Endothelial cell of umbilical vein (primary cell): ENCODE data around the gene ITPRIPL2. TPM values are rescaled to one million over a fixed set of nuclear protein-coding genes. Genes with fewer than 3 reads are reported as not detected.

Experiments used
- BruUV-seq: library from RNA; stranded (reverse); fragments of 400-500 nt; replicated peaks from 2 replicates; lab custom pipeline; 2021; lab: Mats Ljungman, UMichigan
- CTCF ChIA-PET: fragments of 300-600, 350-600 bp; sonication (Branson Sonifier 250); formaldehyde crosslinking; loops from one replicate; lab custom pipeline; 2021; ENCODE audit warnings: antibody characterized with exemption, inconsistent platforms; lab: Charles Lee
- POLR2A ChIA-PET: fragments of 300-600, 350-600 bp; sonication (Branson Sonifier 250); formaldehyde crosslinking; loops from one replicate; lab custom pipeline; 2021; ENCODE audit warnings: antibody characterized with exemption, inconsistent platforms; lab: Charles Lee
- DNase-seq: peaks from one replicate; pipeline ENCODE4 v3.0.0-alpha.2; 2011; ENCODE audit warnings: low read depth, low spot score
- FAIRE-seq: peaks from 2 replicates; lab custom pipeline; 2011; peaks lifted over from hg19 to GRCh38; lab: Jason Lieb, UNC
- H2AFZ ChIP-seq: 2 replicates; pipeline ENCODE4 v1.6.0; 2012; ENCODE audit warnings: low read depth, low read length, control low read depth, inconsistent platforms
- H3K27ac ChIP-seq: 2 replicates; pipeline ENCODE4 v1.5.1; 2011; ENCODE audit warnings: low read depth, mild to moderate bottlenecking, control low read depth, low read length, moderate library complexity; ENCODE audit not compliant: insufficient read depth
- H3K27me3 ChIP-seq, 2 experiments: 2 replicates each; pipeline versions ENCODE4 v1.6.0 to v1.6.1; 2011; ENCODE audit warnings: low read length in 2 of 2, mixed read lengths in 1 of 2; ENCODE audit not compliant: control insufficient read depth in 2 of 2, insufficient read depth in 2 of 2
- H3K36me3 ChIP-seq, 2 experiments: 2 replicates in 1 of 2; 3 replicates in 1 of 2; pipeline ENCODE4 v1.5.1; 2011; ENCODE audit warnings: low read length in 2 of 2, mild to moderate bottlenecking in 1 of 2, moderate library complexity in 1 of 2; ENCODE audit not compliant: control insufficient read depth in 2 of 2, insufficient read depth in 2 of 2; ENCODE audit errors: extremely low read depth in 1 of 2
- H3K4me1 ChIP-seq: 3 replicates; pipeline ENCODE4 v1.5.1; 2011; ENCODE audit warnings: mild to moderate bottlenecking, low read length; ENCODE audit not compliant: control insufficient read depth, insufficient read depth; ENCODE audit errors: extremely low read depth
- H3K4me2 ChIP-seq: 2 replicates; pipeline ENCODE4 v1.6.1; 2011; ENCODE audit warnings: low read length, control low read depth, mixed read lengths; ENCODE audit not compliant: insufficient read depth
- H3K4me3 ChIP-seq, 3 experiments: fragments of 200-600 bp in 1 of 3; sonication (generic), shearing (Covaris generic) in 1 of 3; replicated peaks in 1 of 3; 2 replicates each; pipeline ENCODE4 v1.5.1; 2011 to 2016; ENCODE audit warnings: control low read depth in 3 of 3, low read length in 3 of 3, mild to moderate bottlenecking in 2 of 3, inconsistent platforms in 1 of 3, low read depth in 1 of 3, moderate library complexity in 1 of 3; ENCODE audit not compliant: insufficient read depth in 1 of 3
- H3K79me2 ChIP-seq: 2 replicates; pipeline ENCODE4 v1.6.0; 2012; ENCODE audit warnings: low read length, inconsistent platforms; ENCODE audit not compliant: control insufficient read depth, insufficient read depth
- H3K9ac ChIP-seq: replicated peaks from 2 replicates; pipeline ENCODE3; 2011; ENCODE audit warnings: low read length, control low read depth; ENCODE audit not compliant: insufficient read depth; ENCODE audit errors: extremely low read depth
- H3K9me1 ChIP-seq: replicated peaks from 3 replicates; pipeline ENCODE4 v1.6.0; 2011; ENCODE audit warnings: mild to moderate bottlenecking, low read length; ENCODE audit not compliant: control insufficient read depth, insufficient read depth; ENCODE audit errors: extremely low read depth
- H3K9me3 ChIP-seq: replicated peaks from 2 replicates; pipeline ENCODE4 v1.5.1; 2012; ENCODE audit warnings: low read length, inconsistent platforms; ENCODE audit not compliant: control insufficient read depth, insufficient read depth
- H4K20me1 ChIP-seq: replicated peaks from 2 replicates; pipeline ENCODE3; 2011; ENCODE audit warnings: mild to moderate bottlenecking, low read length; ENCODE audit not compliant: control insufficient read depth, insufficient read depth; ENCODE audit errors: extremely low read depth
- EZH2 ChIP-seq: IDR thresholded peaks from 2 replicates; pipeline ENCODE4 v1.6.1; 2012; ENCODE audit warnings: borderline replicate concordance, low read depth, mild to moderate bottlenecking, moderate library complexity, low read length, inconsistent platforms; ENCODE audit not compliant: severe bottlenecking
- FOS ChIP-seq: IDR thresholded peaks from 2 replicates; pipeline ENCODE4 v1.6.1; 2011; ENCODE audit warnings: mild to moderate bottlenecking, low read length, moderate library complexity, borderline replicate concordance; ENCODE audit not compliant: insufficient read depth
- GATA2 ChIP-seq: IDR thresholded peaks from 2 replicates; pipeline ENCODE4 v1.7.0; 2011; ENCODE audit warnings: low read depth, mild to moderate bottlenecking, moderate library complexity, mixed read lengths, low read length; ENCODE audit not compliant: insufficient read length, insufficient read depth
- JUN ChIP-seq: IDR thresholded peaks from 2 replicates; pipeline ENCODE4 v1.6.1; 2011; ENCODE audit warnings: borderline replicate concordance, low read depth; ENCODE audit not compliant: insufficient read length, insufficient read depth
- MYC ChIP-seq: IDR thresholded peaks from one replicate; pipeline ENCODE4 v1.6.1; 2011; ENCODE audit warnings: mild to moderate bottlenecking, low read depth, low read length
- POLR2A ChIP-seq: IDR thresholded peaks from 2 replicates; pipeline ENCODE4 v1.6.1; 2012; ENCODE audit warnings: low read depth, mild to moderate bottlenecking, control low read depth, low read length
- POLR2AphosphoS5 ChIP-seq: IDR thresholded peaks from 2 replicates; pipeline ENCODE4 v1.6.1; 2012; ENCODE audit warnings: low read depth, mild to moderate bottlenecking, control low read depth, low read length, moderate library complexity; ENCODE audit not compliant: insufficient read depth
- dilution Hi-C: fragments of 300-500 bp; cut with MboI; formaldehyde crosslinking; loops from one replicate; pipeline ENCODE4 v1.15.0; 2019; ENCODE audit warnings: low sequenced_read_pairs; ENCODE audit not compliant: extremely low pct_ligation_motif_present
- intact Hi-C: fragments of 100-400 bp; cut with micrococcal nuclease; formaldehyde crosslinking; loops from one replicate; pipeline ENCODE4 v1.10.0; 2022
- polyA plus RNA-seq, 4 experiments: library from polyadenylated mRNA; depleted of rRNA in 3 of 4; stranded (reverse) in 3 of 4; unstranded in 1 of 4; fragments of >200 nt; gene quantifications; 2 replicates each; pipeline versions ENCODE4 v1.2.1 to v1.2.3, GENCODE V29; 2011 to 2012; ENCODE audit warnings: missing spikeins in 1 of 4
- total RNA-seq: library from RNA; stranded (reverse); gene quantifications from 2 replicates; pipeline ENCODE4 v1.2.3, GENCODE V29; 2021
- TF ChIP-seq, protein P1 (sequence below), 2 donors: IDR thresholded peaks; 1 replicate in 1 of 2; 2 replicates in 1 of 2; pipeline ENCODE4 v1.5.1; 2011; ENCODE audit warnings: low read length in 2 of 2, mild to moderate bottlenecking in 2 of 2, moderate library complexity in 2 of 2, control low read depth in 1 of 2, inconsistent platforms in 1 of 2, low read depth in 1 of 2; ENCODE audit not compliant: insufficient read depth in 1 of 2; ENCODE audit errors: extremely low read depth in 1 of 2
- TF ChIP-seq, protein P2 (sequence below): IDR thresholded peaks from 2 replicates; pipeline ENCODE4 v1.6.1; 2011; ENCODE audit not compliant: insufficient read depth, insufficient read length

ITPRIPL2 gene
- total and polyA plus RNA-seq, 2 donors (not counting 3 experiments of a cell fraction or from before 2014, with no cell fraction given) = 10.9 to 40.8 TPM

GRCh38 chr16:19147126-19147525, 33.4 kb downstream of the ITPRIPL2 start:
- no peaks in the 10 kb centered on the region for H3K9me3 ChIP-seq
- H3K27me3 ChIP-seq = peaks cover 4 to 17% of the 10 kb centered on the region in 2 experiments
- H2AFZ ChIP-seq = no peak overlapping the region
- H3K9ac ChIP-seq = no peak overlapping the region
- no peak overlapping the region for H3K4me2 ChIP-seq
- DNase-seq (no peak), FAIRE-seq (no peak)
- no peaks in the 10 kb centered on the region for H3K36me3 ChIP-seq
- no peaks in the 10 kb centered on the region for H4K20me1 ChIP-seq
- no peaks in the 10 kb centered on the region for H3K4me1 ChIP-seq
- no peak overlapping the region for H3K4me3 ChIP-seq
- no peaks in the 10 kb centered on the region for H3K79me2 ChIP-seq
- POLR2A ChIA-PET = no interaction called here
- CTCF ChIA-PET = interaction anchor here (1.0 to 1.1 kb wide), 2 partner anchors 9 to 29 kb away, joined by 3 to 4 read pairs; no protein-coding TSS in a partner anchor
- H3K27ac ChIP-seq = no peak overlapping the region
- TF ChIP-seq MYC = no peak
- no peak for TF ChIP-seq JUN
- TF ChIP-seq, protein P1, sequence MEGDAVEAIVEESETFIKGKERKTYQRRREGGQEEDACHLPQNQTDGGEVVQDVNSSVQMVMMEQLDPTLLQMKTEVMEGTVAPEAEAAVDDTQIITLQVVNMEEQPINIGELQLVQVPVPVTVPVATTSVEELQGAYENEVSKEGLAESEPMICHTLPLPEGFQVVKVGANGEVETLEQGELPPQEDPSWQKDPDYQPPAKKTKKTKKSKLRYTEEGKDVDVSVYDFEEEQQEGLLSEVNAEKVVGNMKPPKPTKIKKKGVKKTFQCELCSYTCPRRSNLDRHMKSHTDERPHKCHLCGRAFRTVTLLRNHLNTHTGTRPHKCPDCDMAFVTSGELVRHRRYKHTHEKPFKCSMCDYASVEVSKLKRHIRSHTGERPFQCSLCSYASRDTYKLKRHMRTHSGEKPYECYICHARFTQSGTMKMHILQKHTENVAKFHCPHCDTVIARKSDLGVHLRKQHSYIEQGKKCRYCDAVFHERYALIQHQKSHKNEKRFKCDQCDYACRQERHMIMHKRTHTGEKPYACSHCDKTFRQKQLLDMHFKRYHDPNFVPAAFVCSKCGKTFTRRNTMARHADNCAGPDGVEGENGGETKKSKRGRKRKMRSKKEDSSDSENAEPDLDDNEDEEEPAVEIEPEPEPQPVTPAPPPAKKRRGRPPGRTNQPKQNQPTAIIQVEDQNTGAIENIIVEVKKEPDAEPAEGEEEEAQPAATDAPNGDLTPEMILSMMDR (IDR thresholded peaks at IDR 0.05; ENCODE audit: extremely low read depth in 1 of 2, insufficient read depth in 1 of 2, low read depth in 1 of 2, low read length in 2 of 2) = no peak
- TF ChIP-seq, protein P2, sequence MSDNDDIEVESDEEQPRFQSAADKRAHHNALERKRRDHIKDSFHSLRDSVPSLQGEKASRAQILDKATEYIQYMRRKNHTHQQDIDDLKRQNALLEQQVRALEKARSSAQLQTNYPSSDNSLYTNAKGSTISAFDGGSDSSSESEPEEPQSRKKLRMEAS = no peak
- TF ChIP-seq POLR2AphosphoS5 = no peak
- TF ChIP-seq EZH2 = no peak
- no peak for TF ChIP-seq GATA2
- no peak for TF ChIP-seq FOS
- TF ChIP-seq POLR2A = no peak
- intact Hi-C loops = no loop called here
- BruUV-seq = no TSS peak
- dilution Hi-C loops = no loop called here
- H3K9me1 ChIP-seq = no peaks in the 10 kb centered on the region
